ENCODE results near the gene MYO5B. TPM values are rescaled to one million over a fixed set of nuclear protein-coding genes. Genes with fewer than 3 reads are reported as not detected.
"Not testable (repeated sequence)": the region's sequence is repeated elsewhere in the genome, so short reads cannot be mapped to it uniquely, and the experiment has no call there.

Gene MYO5B
- total RNA-seq, 4 donors from 2014 or later, result 2.0 to 13.9 (median 5.3) TPM

DNA sequence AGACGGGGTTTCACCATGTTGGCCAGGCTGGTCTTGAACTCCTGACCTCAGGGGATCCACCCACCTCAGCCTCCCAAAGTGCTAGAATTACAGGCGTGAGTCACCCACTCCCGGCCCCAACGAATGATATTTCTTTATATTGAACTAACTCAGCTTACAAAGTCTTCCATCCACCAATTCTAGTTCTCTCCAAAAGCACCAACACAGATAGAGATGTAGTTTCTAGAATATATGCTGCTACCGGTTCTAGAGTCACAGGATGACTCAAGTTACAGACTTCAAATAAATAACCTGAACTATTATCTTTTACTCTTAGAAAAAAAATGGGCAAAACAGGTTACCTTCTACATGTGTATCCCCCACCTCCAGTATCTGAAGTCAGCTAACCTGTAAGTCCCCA lies 390.9 kb downstream of the MYO5B start:
- Histone ChIP-seq H3K4me1 (peaks cover 0 to 19% (median 1%) of the 10 kb centered on the region in 4 donors), H3K27me3 (no peaks in the 10 kb centered on the region), H3K27ac (replicated peaks in 1 of 4) (no peak overlapping the region), H3K36me3 (peaks cover 0 to 15% (median 11%) of the 10 kb centered on the region in 4 donors), H3K9me3 (peaks cover 0 to 5% (median 0%) of the 10 kb centered on the region in 4 donors), H3K4me3 (no peak overlapping the region)
- TF ChIP-seq POLR2A (IDR thresholded peaks at IDR 0.05; ENCODE audit: low read depth), result no peak
- TF ChIP-seq POLR2AphosphoS5 (IDR thresholded peaks at IDR 0.05), result no peak
- TF ChIP-seq EP300 (IDR thresholded peaks at IDR 0.05), result no peak
- TF ChIP-seq, protein P1, sequence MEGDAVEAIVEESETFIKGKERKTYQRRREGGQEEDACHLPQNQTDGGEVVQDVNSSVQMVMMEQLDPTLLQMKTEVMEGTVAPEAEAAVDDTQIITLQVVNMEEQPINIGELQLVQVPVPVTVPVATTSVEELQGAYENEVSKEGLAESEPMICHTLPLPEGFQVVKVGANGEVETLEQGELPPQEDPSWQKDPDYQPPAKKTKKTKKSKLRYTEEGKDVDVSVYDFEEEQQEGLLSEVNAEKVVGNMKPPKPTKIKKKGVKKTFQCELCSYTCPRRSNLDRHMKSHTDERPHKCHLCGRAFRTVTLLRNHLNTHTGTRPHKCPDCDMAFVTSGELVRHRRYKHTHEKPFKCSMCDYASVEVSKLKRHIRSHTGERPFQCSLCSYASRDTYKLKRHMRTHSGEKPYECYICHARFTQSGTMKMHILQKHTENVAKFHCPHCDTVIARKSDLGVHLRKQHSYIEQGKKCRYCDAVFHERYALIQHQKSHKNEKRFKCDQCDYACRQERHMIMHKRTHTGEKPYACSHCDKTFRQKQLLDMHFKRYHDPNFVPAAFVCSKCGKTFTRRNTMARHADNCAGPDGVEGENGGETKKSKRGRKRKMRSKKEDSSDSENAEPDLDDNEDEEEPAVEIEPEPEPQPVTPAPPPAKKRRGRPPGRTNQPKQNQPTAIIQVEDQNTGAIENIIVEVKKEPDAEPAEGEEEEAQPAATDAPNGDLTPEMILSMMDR (IDR thresholded peaks at IDR 0.05), result no peak
- WGBS, result 95% methylated on average over 5 of the region's 5 CpGs
- no peak for DNase-seq (ENCODE audit: extremely low spot score)
- intact Hi-C loops (cut with DNase I), result no loop called here

DNA sequence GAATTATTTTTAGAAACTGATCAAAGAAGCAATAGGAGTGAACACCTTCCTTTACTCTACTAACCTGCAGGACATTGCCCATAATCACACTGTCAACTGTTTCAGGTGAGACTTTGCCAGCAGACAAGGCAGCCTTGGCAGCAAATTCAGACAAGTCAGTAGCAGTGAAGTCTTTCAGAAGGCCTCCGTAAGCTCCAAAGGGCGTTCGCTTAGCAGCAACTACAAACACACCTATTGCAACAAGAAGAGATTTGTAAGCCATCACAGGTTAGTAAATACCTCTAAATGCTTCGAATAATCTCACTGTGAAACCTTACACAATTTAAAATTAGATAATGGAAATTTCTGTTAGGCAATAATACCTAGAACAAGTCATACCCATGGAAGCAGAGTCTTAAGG lies 392.3 kb downstream of the MYO5B start:
- Histone ChIP-seq H3K27ac (replicated peaks in 1 of 4) (no peak overlapping the region), H3K4me3 (no peak overlapping the region), H3K4me1 (peaks cover 0 to 19% (median 1%) of the 10 kb centered on the region in 4 donors), H3K36me3 (peaks cover 0 to 22% (median 13%) of the 10 kb centered on the region in 4 donors), H3K9me3 (no peaks in the 10 kb centered on the region), H3K27me3 (no peaks in the 10 kb centered on the region)
- TF ChIP-seq EP300 (IDR thresholded peaks at IDR 0.05), result no peak
- no peak for TF ChIP-seq POLR2A (IDR thresholded peaks at IDR 0.05; ENCODE audit: low read depth)
- TF ChIP-seq, protein P1 (IDR thresholded peaks at IDR 0.05), result no peak
- TF ChIP-seq POLR2AphosphoS5 (IDR thresholded peaks at IDR 0.05), result no peak
- no peak for DNase-seq (ENCODE audit: extremely low spot score)
- intact Hi-C loops (cut with DNase I), result no loop called here
- 97% methylated on average over 4 of the region's 4 CpGs for WGBS

DNA sequence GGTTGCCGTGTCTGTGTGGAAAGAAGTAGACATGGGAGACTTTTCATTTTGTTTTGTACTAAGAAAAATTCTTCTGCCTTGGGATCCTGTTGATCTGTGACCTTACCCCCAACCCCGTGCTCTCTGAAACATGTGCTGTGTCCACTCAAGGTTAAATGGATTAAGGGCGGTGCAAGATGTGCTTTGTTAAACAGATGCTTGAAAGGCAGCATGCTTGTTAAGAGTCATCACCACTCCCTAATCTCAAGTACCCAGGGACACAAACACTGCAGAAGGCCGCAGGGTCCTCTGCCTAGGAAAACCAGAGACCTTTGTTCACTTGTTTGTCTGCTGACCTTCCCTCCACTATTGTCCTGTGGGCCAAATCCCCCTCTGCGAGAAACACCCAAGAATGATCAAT lies 394.5 kb downstream of the MYO5B start:
- 97% methylated on average over 3 of the region's 5 CpGs for WGBS
- DNase-seq (ENCODE audit: extremely low spot score); H3K4me3 ChIP-seq; intact Hi-C loops (cut with DNase I); H3K9me3 ChIP-seq; H3K27me3 ChIP-seq; H3K27ac ChIP-seq (replicated peaks in 1 of 4); H3K4me1 ChIP-seq: not testable (repeated sequence)
- peaks cover 0 to 43% (median 24%) of the 10 kb centered on the region in 4 donors for H3K36me3 ChIP-seq

DNA sequence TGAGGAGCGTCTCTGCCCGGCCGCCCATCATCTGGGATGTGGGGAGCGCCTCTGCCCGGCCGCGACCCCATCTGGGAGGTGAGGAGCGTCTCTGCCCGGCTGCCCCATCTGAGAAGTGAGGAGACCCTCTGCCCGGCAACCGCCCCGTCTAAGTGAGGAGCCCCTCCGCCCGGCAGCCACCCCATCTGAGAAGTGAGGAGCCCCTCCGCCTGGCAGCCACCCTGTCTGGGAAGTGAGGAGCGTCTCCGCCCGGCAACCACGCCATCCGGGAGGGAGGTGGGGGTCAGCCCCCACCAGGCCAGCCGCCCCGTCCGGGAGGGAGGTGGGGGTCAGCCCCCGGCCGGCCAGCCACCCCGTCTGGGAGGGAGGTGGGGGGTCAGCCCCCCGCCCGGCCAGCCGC lies 395.1 kb downstream of the MYO5B start:
- DNase-seq (ENCODE audit: extremely low spot score); H3K9me3 ChIP-seq; H3K4me3 ChIP-seq; H3K27me3 ChIP-seq; H3K27ac ChIP-seq (replicated peaks in 1 of 4); H3K4me1 ChIP-seq; intact Hi-C loops (cut with DNase I): not testable (repeated sequence)
- WGBS, result no CpG with 5 or more reads among the region's 29 CpGs
- peaks cover 0 to 48% (median 30%) of the 10 kb centered on the region in 4 donors for H3K36me3 ChIP-seq

DNA sequence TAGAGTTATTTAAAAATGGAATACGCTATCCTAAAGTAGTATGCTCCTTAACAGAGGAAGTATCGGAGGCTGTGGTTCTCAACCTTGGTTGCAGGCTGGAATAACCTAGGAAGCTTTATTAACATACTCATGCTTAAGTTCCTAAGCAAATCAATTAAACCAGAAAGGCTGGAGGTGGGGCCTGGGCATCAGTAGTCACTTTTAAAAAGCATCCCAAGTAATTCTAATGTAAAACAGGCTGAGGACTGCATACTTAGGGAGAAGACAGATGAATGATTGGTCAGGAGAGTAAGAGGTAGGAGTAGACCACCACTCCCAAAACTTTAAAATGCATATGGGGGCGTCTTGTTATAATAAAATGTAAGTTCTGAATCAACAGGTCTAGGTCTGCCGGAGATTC lies 396.9 kb downstream of the MYO5B start:
- 99% methylated on average over 4 of the region's 4 CpGs for WGBS
- DNase-seq (ENCODE audit: extremely low spot score), result no peak
- Histone ChIP-seq H3K9me3 (no peaks in the 10 kb centered on the region), H3K4me1 (peaks cover 0 to 7% (median 0%) of the 10 kb centered on the region in 4 donors), H3K27ac (replicated peaks in 1 of 4) (no peak overlapping the region), H3K4me3 (no peak overlapping the region), H3K27me3 (no peaks in the 10 kb centered on the region), H3K36me3 (peaks cover 12 to 66% (median 48%) of the 10 kb centered on the region in 4 donors)
- intact Hi-C loops (cut with DNase I), result no loop called here
- TF ChIP-seq POLR2A (IDR thresholded peaks at IDR 0.05; ENCODE audit: low read depth) (no peak), POLR2AphosphoS5 (IDR thresholded peaks at IDR 0.05) (no peak), EP300 (IDR thresholded peaks at IDR 0.05) (no peak)
- TF ChIP-seq, protein P1 (IDR thresholded peaks at IDR 0.05), result no peak

Data from esophagus muscularis mucosa (tissue), 4 donors.